Uterus (tissue), 2 donors: ENCODE results near the gene DOCK1.

Experiments
- CTCF ChIP-seq, 4 experiments: fragments of 200-600 bp in 2 of 4; fragments of 450-650 bp in 2 of 4; sonication (generic) in 2 of 4; IDR thresholded peaks; one replicate each; pipeline ENCODE4 v1.5.1; 2016 to 2019; ENCODE audit warnings: antibody characterized with exemption in 4 of 4, mild to moderate bottlenecking in 2 of 4, moderate library complexity in 1 of 4
- POLR2A ChIP-seq, 2 donors: fragments of 450-650 bp; IDR thresholded peaks; one replicate each; pipeline ENCODE4 v1.6.1; 2016; ENCODE audit warnings: antibody characterized with exemption in 2 of 2, mild to moderate bottlenecking in 1 of 2, moderate library complexity in 1 of 2

GRCh38 chr10:126924180-126924914 lies 19.1 kb downstream of the DOCK1 start:
- TF ChIP-seq CTCF (IDR thresholded peaks at IDR 0.05) (no peak), POLR2A (IDR thresholded peaks at IDR 0.05) (no peak)
